GM21723 (cell line): Measurements from ENCODE around the gene JADE3.

ENCODE experiments used
- ATAC-seq: cut with Tn5 transposase; IDR thresholded peaks from one replicate; pipeline ENCODE4 v1.9.1; 2021; ENCODE audit warnings: mild to moderate bottlenecking, moderate library complexity; ENCODE audit not compliant: unreplicated experiment

Gene JADE3

DNA sequence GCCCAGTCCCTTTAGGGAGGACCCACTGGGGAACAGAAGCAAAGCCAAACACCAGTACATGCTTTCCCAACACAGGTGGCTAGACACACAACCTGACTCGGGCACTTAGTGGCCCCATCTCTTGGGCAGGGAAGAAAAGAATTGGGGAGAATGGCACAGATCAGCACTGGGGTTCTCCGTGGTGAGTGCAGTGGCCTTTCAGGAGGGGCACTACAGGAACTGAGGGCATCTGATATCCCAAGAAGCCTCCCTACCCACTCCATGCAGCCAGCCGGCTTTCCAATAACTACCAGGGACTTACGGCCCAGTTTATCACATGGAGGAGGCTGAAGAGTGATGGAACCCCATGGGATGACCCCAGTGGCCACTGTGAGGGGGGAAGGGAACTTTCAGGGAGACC lies 189.0 kb downstream of the JADE3 start:
- ATAC-seq, result no peak
